A673 (cell line): ENCODE measurements around the gene PTPA. TPM values are rescaled to one million over a fixed set of nuclear protein-coding genes. Genes with fewer than 3 reads are reported as not detected.
"Not testable (repeated sequence)": the region's sequence is repeated elsewhere in the genome, so short reads cannot be mapped to it uniquely, and the experiment has no call there.

Experiments
- BruUV-seq: library from RNA; stranded (reverse); fragments of 400-500 nt; replicated peaks from 2 replicates; lab custom pipeline; 2021; lab: Mats Ljungman, UMichigan
- CTCF ChIA-PET: fragments of 300-600 bp; sonication (Branson Sonifier 250); formaldehyde crosslinking; loops from one replicate; lab custom pipeline; 2022; ENCODE audit warnings: antibody characterized with exemption; lab: Charles Lee
- POLR2A ChIA-PET: fragments of 300-600 bp; sonication (Branson Sonifier 250); formaldehyde crosslinking; loops from one replicate; lab custom pipeline; 2022; ENCODE audit warnings: antibody characterized with exemption; ENCODE audit not compliant: low non-redundant PET; lab: Charles Lee
- DNase-seq: peaks from one replicate; pipeline ENCODE4 v3.0.0-alpha.2; 2015; ENCODE audit warnings: low spot score
- H3K27ac ChIP-seq: fragments of 200-600 bp; sonication (generic); 2 replicates; pipeline ENCODE4 v1.5.1; 2016; ENCODE audit warnings: mixed run types, low read depth, mild to moderate bottlenecking, mixed read lengths, antibody characterized with exemption, low read length; ENCODE audit not compliant: poor library complexity, severe bottlenecking
- H3K27me3 ChIP-seq: fragments of 200-600 bp; sonication (generic); replicated peaks from 2 replicates; pipeline ENCODE4 v1.6.1; 2017; ENCODE audit warnings: mixed run types, low read depth, mild to moderate bottlenecking, mixed read lengths, antibody characterized with exemption, low read length; ENCODE audit not compliant: insufficient read depth, poor library complexity
- H3K36me3 ChIP-seq: fragments of 200-600 bp; sonication (generic); 2 replicates; pipeline ENCODE4 v1.6.1; 2016; ENCODE audit warnings: mixed run types, mild to moderate bottlenecking, mixed read lengths, antibody characterized with exemption, low read length; ENCODE audit not compliant: insufficient read depth, poor library complexity, severe bottlenecking
- H3K4me1 ChIP-seq: fragments of 200-600 bp; sonication (generic); 2 replicates; pipeline ENCODE4 v1.6.1; 2017; ENCODE audit warnings: mixed run types, mild to moderate bottlenecking, mixed read lengths, antibody characterized with exemption, low read length; ENCODE audit not compliant: insufficient read depth, poor library complexity, severe bottlenecking
- H3K4me3 ChIP-seq: fragments of 200-600 bp; sonication (generic); 2 replicates; pipeline ENCODE4 v1.5.1; 2016; ENCODE audit warnings: low read depth, mixed run types, mild to moderate bottlenecking, mixed read lengths, low read length; ENCODE audit not compliant: poor library complexity, severe bottlenecking
- H3K9me3 ChIP-seq: fragments of 200-600 bp; sonication (generic); 2 replicates; pipeline ENCODE4 v1.6.1; 2016; ENCODE audit warnings: mixed run types, low read depth, mild to moderate bottlenecking, mixed read lengths, antibody characterized with exemption, low read length; ENCODE audit not compliant: poor library complexity, severe bottlenecking
- CTCF ChIP-seq: fragments of 300-800, 200-600 bp; sonication (generic); conservative IDR thresholded peaks from 2 replicates; pipeline ENCODE4 v1.5.1; 2017; ENCODE audit warnings: low read depth, mild to moderate bottlenecking, antibody characterized with exemption, low read length, moderate library complexity, mixed read lengths
- EZH2 ChIP-seq: fragments of 200-600 bp; sonication (generic); IDR thresholded peaks from 2 replicates; pipeline ENCODE4 v1.6.1; 2017; ENCODE audit warnings: borderline replicate concordance, low read depth, mild to moderate bottlenecking, mixed read lengths, antibody characterized with exemption, low read length; ENCODE audit not compliant: poor library complexity, severe bottlenecking
- intact Hi-C: fragments of 100-400 bp; cut with micrococcal nuclease; formaldehyde crosslinking; loops from one replicate; pipeline ENCODE4 v1.10.0; 2022; ENCODE audit not compliant: unreplicated experiment
- total RNA-seq: library from RNA; stranded (reverse); gene quantifications from 2 replicates; pipeline ENCODE4 v1.2.3, GENCODE V29; 2021

Gene PTPA
- total RNA-seq, 1 experiment from 2014 or later = 157 TPM

- Histone ChIP-seq H3K9me3 (no peaks in the 10 kb centered on the region), H3K27ac (no peak overlapping the region), H3K4me1 (no peaks in the 10 kb centered on the region), H3K4me3 (no peak overlapping the region), H3K27me3 (no peaks in the 10 kb centered on the region), H3K36me3 (no peaks in the 10 kb centered on the region)
- POLR2A ChIA-PET = interaction anchor here (0.5 kb wide), 1 partner anchor 406 kb away, joined by 3 read pairs; no protein-coding TSS in a partner anchor
- BruUV-seq = no TSS peak
- CTCF ChIA-PET = interaction anchor here (0.6 kb wide), 1 partner anchor 15 kb away, joined by 7 read pairs; no protein-coding TSS in a partner anchor
- DNase-seq = no peak
- intact Hi-C loops = no loop called here
- TF ChIP-seq CTCF (no peak), EZH2 (no peak)
These were observed 75.8 kb downstream of the PTPA start for GRCh38 chr9:129187042-129187441.

- CTCF ChIA-PET, H3K27ac ChIP-seq, intact Hi-C loops, H3K36me3 ChIP-seq, H3K4me3 ChIP-seq, H3K4me1 ChIP-seq, POLR2A ChIA-PET, BruUV-seq, H3K27me3 ChIP-seq, DNase-seq, H3K9me3 ChIP-seq: not testable (repeated sequence)
These were observed 78.8 kb downstream of the PTPA start for GRCh38 chr9:129189971-129190370.

GRCh38 chr9:129191234-129191633, 80.0 kb downstream of the PTPA start:
- H3K4me1 ChIP-seq = no peaks in the 10 kb centered on the region
- intact Hi-C loops = no loop called here
- H3K9me3 ChIP-seq = peaks cover 5% of the 10 kb centered on the region
- TF ChIP-seq CTCF = no peak
- no peak for TF ChIP-seq EZH2
- H3K36me3 ChIP-seq = no peaks in the 10 kb centered on the region
- no peaks in the 10 kb centered on the region for H3K27me3 ChIP-seq
- BruUV-seq = no TSS peak
- no peak overlapping the region for H3K27ac ChIP-seq
- no peak overlapping the region for H3K4me3 ChIP-seq
- ChIA-PET CTCF (no interaction called here), POLR2A (interaction anchor here (0.8 kb wide), 1 partner anchor 13 kb away, joined by 3 read pairs; the partner anchor contains the start of gene IER5L)
- DNase-seq = no peak

- no peak for TF ChIP-seq EZH2
- TF ChIP-seq CTCF = no peak
- H3K4me1 ChIP-seq = peaks cover 6% of the 10 kb centered on the region
- peaks cover 5% of the 10 kb centered on the region for H3K9me3 ChIP-seq
- H3K27me3 ChIP-seq = no peaks in the 10 kb centered on the region
- ChIA-PET CTCF (interaction anchor here (0.6 kb wide), 1 partner anchor 432 kb away, joined by 3 read pairs; the partner anchor contains the start of gene NTMT1), POLR2A (no interaction called here)
- H3K36me3 ChIP-seq = no peaks in the 10 kb centered on the region
- H3K4me3 ChIP-seq = no peak overlapping the region
- no peak for DNase-seq
- intact Hi-C loops = no loop called here
- BruUV-seq = no TSS peak
- H3K27ac ChIP-seq = no peak overlapping the region
These were observed 82.4 kb downstream of the PTPA start for GRCh38 chr9:129193655-129194054.
